Measurements from ENCODE around the gene TMEM178B.
"Not testable (repeated sequence)": the region's sequence is repeated elsewhere in the genome, so short reads cannot be mapped to it uniquely, and the experiment has no call there.

TMEM178B gene

DNA sequence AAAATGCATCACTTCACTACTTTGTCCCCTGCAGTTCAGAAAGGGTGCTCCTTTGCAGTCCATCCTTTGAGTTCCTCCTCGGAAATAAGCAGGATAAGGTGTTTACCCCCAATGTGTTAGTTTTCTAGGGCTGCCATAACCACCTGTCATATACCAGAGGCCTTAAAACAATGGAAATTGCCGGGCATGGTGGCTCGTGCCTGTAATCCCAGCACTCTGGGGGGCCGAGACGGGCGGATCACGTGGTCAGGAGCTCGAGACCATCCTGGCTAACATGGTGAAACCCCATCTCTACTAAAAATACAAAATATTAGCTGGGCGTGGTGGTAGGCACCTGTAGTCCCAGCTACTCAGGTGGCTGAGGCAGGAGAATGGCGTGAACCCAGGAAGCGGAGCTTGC lies 330.0 kb downstream of the TMEM178B start:
- not testable (repeated sequence) for DNase-seq

DNA sequence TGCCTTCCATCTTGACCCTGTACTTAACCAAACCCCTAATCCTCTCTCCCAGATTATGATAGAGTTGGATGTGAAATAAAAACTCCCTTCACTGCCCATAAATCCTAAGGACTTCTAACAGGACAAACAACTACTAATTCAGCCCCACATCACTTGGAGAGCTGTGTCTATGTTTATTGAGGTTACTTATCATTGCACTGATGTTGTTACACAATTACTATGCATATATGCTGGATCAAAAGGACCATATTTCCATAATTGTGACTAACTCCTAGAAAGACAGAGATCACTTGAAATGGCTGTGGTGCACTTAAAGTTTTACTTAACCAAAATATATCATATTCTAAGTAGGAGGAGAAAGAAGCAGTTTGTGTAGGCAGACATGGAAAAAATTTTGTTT lies 332.5 kb downstream of the TMEM178B start:
- no peak for DNase-seq

DNA sequence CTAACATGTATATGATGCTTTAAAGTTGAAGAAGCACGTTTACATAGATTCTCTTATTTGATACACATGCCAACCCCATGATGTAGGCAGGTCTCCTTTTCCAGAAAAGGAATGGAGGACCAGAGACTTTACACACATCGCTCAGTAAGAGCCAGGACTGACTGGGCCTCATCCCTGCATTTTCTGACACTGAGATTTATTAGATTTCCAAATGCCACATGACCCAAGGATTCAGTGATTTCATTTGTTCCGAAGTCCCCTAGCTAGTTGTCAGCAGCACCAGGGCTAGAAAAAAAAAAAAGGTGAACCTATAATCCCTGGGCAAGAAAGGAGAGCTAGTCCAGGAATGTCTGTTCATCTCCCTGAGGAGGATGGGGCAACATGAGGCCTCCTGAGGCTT lies 334.0 kb downstream of the TMEM178B start:
- no peak for DNase-seq

DNA sequence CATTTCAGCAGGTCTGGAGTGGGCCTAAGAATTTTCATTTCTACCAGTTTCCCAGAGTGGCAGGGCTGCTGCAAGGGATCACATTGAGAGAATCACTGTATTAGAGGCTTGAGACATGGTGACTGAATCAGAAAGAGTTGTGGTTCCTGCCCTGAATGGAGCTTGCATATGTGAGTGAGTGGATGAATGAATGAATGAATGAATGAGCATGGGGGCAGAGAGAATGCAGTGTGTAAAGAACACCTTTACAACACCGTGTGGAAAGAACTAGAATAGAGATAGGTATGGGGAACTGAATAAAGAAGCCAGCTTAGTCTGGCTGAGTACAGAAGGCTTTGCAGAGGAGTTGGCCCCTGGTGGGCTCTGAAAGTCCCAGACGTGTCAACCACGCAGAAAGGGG lies 334.6 kb downstream of the TMEM178B start:
- no peak for DNase-seq

DNA sequence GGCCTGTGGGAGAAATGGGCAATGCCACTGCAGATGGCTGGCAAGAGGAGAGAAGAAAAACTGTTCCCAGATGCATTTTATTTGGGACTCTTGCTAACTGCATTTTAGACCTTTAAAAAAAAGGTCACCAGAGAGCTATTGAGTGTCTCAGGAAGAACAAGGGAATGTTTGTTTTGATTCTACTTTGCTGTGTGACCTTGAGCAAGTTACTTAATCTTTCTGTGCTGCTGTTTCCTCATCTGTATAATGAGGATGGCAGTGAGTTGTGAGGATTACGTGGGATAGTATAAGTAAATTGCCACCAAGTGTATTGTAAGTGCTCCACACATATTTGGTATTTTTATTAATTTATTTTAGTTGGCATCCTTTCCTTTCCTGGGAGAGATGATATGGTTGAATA lies 335.4 kb downstream of the TMEM178B start:
- no peak for DNase-seq

DNA sequence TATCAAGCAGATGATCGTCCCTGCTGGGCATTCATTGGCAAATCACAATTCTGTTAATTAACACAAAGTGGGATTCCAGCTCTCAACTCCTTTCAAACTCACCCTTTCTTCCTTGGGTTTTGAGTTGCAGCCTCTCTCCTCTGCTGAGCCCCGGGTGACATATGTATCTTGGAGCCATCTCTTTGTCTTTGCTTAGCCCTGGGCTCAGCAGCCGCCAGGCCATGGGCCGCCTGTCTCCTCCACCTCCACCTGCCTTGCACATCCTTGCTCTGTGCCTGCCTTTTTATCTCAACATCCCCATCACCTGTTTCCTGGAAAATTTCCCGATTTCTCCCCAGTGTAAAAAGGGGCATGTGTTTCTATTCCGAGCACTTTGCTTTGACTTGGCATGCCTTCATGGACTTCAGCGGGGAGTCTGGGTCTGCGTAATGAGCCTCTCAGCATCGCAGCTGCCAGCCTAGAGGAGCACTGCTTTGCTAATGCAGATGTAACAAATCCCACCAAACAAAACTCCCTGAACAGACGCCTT lies 336.0 kb downstream of the TMEM178B start:
- DNase-seq = no peak

DNA sequence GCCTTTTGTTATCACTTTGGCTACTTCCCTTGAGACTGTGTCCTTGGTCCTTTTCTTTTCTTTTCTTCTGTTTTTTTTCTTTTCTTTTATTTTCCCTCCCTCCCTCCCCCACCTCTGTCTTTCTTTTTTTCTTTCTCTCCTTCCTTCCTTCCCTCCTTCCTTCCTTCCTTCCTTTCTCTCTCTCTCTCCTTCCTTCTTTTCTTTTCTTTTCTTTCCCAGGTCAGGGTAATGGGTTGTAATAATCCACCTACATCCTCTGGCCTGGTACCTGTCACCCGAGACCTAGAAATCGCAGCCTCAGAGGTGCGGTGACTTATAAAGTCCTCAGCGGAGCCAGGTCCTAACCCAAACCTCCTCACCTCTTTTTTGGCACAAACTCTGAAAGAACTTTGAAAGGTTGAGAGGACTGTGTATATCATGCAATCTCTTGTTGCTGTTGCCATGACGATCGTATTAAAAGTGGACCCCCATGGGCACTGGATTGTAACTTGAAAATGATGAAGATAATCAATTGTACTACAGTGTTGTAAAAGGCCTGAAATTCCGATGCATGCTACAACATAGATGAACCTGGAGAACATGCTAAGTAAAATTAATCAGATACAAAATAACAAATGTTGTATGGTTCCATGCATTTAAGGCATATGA lies 336.6 kb downstream of the TMEM178B start:
- no peak for DNase-seq

DNA sequence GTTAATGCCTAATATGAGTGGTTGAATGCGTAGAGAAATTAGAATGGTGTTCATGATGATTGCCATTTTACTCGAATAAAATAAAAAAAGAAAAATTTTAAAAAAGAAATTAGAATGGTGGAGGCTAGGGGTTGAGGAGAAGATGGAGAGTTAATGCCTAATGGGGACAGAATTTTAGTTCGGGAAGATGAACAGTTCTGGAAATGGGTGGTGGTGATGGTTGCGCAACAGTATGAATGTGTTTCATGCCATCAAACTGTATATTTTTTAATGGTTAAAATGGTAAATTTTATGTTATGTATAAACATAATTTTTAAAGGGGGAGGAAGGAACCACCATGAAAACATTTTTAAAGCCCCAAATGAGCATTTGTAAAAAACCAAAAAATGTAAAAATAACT lies 337.3 kb downstream of the TMEM178B start:
- no peak for DNase-seq

DNA sequence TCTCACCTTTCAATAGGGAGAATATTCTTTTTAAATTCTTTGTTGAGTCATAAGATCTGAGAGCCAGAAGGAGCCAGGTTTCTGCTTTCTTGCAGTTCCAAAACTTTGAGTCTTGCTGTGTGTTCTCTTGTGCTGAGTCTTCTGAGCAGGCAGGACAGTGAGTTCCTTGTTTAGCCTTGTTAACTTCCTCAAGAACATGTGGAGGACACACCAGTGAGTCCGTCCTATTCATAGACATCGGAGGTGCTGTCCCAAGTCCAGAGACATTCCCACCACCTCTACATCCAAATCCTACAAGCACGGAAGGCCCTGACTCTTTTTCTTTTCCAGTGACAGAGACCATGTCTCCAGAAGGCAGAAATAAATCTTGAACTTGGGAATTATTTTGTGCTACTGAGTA lies 342.1 kb downstream of the TMEM178B start:
- DNase-seq = no peak

DNA sequence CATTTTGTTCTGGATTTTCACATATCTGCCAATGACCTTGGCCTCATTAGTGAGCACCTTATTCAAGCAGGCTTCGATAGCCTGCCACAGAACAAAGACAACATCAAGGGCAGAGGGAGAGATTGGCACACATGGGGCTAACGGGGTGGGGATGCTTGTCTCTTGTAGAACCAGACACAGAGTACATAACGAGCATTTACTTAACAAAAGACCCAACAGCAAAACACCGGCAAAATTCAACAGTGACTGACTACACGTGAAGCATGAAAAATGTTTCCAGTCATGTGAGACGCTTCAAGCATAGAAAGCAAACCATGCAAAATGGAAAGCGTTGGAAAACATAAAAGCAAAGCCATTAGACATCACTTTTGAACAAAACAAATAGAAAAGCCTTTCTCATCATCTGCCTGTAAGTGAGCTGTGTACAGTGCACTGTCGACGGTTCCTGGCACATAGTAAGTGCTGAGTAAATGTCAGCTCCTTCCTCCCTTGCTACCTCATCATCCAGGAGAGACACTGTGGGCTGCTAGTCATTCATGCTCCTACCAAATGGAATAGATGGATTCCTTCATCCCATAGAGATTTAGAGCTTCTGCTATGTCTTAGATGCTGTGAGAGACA lies 342.9 kb downstream of the TMEM178B start:
- DNase-seq = no peak

DNA sequence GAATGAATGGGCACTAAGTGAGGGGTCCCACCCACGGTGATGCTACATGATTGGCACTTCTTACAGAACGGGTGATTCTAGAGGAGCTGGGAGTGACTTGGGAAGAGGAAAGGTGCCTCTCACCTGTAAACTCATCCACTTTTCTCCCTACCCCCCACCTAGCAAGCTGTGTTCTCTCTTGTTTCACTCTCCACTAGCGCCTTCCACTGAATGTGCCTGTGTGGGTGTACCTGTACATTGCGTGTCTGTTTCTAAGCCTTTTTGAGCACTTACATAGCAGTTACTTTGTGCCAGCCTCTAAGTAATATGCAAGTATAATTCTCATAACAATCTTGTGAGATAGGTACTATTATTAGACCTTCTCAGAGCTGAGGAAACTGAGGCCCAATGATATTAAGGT lies 343.6 kb downstream of the TMEM178B start:
- no peak for DNase-seq

DNA sequence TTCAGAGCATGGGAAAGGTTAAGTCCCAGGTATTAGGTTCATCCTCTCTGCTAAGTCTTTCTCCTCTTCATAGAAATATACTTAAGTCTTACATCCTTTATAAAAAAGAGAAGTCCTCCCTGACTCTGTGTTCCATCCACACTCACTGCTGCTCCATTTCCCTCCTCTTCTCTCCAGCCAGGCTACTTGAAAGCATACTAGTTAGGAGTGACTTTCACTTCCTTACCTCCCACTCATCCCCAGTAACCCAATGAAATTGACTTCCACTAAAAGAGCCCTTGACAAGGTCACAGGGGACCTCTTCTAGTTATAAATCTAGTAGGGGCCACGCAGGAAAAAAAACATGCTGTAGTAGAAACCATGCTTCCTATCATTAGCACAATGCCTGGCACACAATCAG lies 344.2 kb downstream of the TMEM178B start:
- no peak for DNase-seq

DNA sequence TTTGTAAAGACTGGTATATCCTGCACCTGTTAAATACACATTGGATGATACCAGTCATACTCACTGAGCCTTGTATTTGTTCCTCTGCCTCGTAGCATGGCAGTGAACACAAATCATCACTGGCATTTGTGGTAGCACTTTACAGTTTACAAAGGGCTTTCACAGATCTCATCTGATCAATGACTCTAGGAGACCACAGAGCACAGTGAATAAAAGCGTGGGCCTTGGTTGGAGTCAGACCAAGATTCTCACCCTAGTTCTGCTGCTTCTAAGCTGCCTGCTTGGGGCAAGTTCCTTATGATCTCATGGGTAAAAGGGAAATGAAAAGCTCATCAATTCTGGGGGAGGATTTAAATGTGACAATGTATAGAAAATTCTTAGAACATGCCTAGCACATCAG lies 347.4 kb downstream of the TMEM178B start:
- DNase-seq = no peak

DNA sequence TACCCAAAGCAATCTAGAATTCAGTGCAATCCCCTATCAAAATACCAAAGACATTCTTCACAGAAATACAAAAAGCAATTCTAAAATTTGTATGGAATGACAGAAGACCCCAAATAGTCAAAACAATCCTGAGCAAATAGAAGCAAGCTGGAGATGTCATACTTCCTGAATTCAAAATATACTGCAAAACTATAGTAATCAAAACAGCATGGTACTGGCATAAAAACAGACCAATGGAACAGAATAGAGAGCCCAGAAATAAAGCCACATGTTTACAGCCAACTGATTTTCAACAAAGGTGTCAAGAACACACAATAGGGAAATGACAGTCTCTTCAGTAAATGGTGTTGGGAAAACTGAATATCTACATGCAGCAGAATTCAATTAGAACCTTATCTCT lies 353.3 kb downstream of the TMEM178B start:
- no peak for DNase-seq

DNA sequence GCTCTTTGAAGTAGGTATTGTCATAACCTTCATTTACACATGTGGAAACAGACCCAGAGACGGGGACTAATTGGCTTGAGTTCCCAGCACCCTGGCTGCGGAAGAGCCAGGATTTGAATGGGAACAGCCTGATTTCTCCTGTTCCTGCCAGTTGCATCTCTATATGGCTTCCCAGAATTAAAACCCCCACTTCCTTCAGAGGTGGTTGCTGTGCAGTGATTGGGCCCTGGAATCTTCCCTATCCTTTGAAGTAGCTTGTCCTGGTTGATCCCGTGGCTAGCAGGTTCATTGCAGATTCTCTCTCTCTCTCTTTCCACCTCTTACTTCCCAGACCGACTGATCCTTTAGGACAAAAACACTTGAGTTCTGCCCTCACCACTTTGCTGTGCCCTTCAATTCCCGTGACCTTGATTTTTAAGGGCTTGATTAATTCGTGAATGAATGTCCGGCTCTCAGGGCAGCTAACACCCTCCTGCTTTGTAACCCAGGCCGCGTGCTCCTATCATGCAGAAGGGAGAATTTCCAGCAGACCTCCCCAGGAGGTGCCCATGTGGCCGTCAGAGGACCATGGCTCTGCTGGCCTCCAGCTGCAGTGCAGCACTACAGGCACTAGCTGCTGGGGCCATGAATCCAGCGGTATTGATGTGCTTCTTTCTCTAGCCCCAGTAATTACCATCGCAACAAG lies 356.7 kb downstream of the TMEM178B start:
- DNase-seq = no peak

DNA sequence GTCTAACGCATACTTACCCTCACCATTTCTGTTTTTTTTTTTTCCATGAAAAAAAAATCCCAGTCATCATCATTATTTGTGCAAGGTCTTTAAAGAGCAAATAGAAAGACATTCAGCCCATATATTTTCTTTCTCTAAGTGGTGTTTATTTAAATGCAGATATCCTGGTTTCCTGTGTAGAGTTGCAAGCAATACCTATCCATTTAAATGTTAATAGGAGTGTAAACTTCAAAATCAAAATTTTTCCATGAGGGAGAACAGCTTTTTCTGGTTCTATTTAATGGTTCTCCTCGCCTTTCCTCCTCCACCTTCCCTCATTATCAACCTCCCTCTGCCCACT lies 357.2 kb downstream of the TMEM178B start:
- no peak for DNase-seq

DNA sequence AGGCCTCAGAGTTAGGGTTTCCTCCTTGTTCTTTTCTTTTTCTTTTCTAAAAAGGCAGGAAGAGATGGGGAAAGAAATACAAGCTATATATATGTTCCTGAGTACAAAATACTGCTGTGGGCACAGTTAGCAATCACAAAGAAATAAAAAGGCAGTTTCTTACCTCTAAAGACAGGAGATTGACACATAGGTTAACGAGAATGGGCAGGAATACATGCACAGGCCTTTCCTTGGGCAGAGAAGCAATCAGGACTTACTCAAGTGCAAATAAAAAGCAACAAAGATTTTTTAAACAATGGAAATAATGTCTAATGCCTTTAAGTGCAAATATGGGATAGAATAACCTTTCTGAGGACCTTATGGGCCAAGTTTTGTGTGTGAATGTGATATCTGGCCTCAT lies 357.8 kb downstream of the TMEM178B start:
- no peak for DNase-seq

DNA sequence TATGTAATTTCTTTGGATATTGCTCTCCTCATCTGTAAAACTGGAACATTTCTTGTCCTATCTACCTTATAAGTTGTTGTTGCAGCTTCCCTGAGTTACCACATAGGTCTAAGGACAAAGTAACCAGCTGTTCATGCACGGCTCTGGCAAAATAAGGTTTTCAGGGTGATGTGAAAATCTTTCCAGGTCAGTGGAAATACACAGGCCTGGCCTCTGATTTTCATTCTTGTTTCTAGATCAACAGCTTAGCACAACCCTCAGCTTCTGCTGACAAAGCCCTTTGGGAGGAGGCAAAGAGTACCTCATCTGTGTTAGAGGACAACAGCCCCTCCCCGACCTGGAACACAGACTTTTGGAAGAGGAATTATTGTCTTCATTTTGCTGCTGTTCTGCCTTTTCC lies 359.8 kb downstream of the TMEM178B start:
- no peak for DNase-seq

DNA sequence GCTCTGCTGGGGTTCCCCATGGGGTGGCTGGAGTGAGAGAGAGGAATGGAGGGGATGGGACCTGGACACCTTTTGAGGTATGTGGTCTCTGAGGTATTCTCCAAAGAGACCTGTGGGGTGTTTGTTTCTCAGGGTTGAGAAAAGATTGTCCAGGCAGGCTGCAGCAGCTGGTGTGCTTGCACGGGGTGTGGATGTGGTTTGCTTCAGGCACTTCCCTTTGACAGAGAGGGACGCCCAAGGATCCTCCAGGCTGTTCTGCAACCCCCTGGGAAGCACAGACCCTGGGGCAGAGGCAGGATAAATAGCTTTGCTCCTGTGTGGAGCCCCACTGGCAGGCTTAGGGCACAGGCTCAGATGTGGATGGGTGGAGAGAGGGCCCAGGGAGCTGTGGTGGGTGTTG lies 362.3 kb downstream of the TMEM178B start:
- DNase-seq = no peak

DNA sequence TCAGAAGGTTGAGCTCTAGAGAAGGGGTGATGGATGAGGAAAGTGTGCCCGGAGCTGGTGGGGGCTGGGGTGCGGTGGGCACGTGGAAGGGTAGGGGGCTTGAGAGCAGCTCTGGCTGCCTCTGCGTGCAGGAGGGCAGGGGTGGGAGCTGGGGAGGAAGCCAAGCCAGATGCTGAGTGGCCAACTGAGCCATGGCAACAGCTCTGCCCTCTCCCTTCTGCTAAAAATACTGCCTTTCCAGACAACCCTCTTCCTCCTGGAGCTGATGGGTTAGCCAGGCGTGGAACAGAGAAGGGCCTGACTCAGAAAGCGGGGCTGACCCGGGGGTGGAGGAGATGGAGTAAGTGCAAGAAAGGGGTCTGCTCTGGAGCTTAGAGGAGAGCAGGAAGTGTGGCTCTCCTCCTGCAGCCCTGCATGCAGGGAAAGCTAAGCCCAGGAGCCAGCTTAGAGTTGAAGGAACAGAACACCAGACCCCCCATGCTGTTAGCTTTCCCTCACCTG lies 362.8 kb downstream of the TMEM178B start:
- DNase-seq = no peak

DNA sequence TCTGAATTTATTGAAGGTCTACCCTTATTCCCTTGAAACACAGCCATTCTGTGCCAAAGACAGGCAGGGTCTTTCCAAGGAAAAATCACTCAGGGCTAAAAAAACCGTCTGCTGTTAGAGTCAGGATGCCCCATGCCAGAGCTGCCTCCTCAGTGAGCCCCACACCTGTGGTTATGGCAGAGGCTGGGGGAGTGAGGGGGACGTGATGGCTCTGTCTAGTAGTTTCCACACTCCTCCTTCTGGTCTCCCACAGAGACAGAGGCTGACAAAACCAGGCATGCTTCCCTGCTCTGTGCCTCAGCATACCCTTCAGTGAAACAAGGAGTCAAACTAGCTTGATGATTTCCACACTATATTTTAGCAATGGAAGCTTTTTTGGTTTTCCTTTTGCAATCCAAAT lies 365.3 kb downstream of the TMEM178B start:
- DNase-seq = no peak

DNA sequence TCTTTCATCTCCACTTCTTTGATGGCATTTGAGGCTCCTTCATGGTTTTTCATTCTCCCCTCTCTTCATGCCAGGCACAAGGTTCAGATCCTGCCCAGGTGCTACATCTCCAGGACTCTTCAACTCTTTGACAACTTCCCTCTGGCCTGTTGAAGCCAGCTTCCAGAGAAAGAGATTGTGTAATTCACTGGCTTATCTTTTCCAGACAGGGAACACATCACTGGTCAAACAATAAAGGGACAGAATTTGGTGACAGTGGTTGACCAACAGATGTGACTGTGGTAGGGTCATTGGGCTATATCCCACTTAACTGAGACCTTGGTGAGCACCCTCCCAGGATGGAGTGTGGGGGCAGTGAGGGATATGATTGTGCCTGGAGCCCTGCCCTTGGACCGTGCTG lies 365.9 kb downstream of the TMEM178B start:
- DNase-seq = no peak

DNA sequence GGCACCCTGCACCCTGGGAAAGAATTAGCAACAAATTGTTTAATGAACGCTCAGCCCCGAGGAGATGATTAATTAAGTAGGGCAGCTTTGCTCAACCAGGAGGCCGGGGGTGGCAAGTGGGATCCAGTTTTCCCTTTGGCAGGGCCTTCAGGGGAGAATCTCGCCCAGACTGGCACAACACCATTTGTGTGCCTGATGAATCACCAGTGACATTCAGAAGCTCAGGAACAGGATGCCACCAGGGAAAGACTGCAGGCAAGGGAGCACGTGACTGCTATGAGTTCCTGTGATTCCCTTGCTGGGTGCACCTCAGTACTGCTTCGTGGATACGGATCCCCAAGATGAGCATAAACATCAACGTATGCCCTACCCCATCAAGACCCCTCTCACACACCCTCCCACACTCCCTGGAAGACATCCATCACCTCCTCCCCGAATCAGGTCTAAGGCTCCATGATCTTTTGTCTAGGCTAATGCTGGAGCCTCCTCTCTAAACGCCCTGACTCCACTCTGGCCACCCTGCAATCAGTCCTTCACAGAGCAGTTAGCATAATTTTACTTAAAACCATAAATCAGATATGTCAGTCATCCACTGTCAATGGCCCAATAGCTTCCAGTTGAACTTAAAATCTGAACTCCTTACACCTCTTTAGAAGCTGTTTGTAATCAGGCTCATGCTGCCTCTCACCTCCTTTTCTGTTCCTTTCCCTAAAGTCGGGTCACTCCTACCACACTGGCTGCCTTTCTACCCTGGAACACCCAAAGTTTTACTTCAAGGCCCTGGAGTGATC lies 368.2 kb downstream of the TMEM178B start:
- DNase-seq = no peak
